Stimulated activated CD8-positive, alpha-beta memory T cell treated with anti-CD3 and anti-CD28 coated beads, Interleukin-7, amount 100 ng/mL, for 1 hour (primary cell): Measurements from ENCODE around the gene SEMA6A.
"Not testable (repeated sequence)": the region's sequence is repeated elsewhere in the genome, so short reads cannot be mapped to it uniquely, and the experiment has no call there.

Source experiments
- DNase-seq, 2 donors: peaks; one replicate each; pipeline ENCODE4 v3.0.0-alpha.2; 2020; ENCODE audit warnings: low read depth in 2 of 2

Gene SEMA6A

GRCh38 chr5:116553366-116553765, 21.3 kb downstream of the SEMA6A start:
- DNase-seq: no peak

- no peak for DNase-seq
These were observed 24.5 kb downstream of the SEMA6A start for GRCh38 chr5:116550082-116550481.

- DNase-seq: no peak
These were observed 27.9 kb downstream of the SEMA6A start for GRCh38 chr5:116546743-116547124.

DNA sequence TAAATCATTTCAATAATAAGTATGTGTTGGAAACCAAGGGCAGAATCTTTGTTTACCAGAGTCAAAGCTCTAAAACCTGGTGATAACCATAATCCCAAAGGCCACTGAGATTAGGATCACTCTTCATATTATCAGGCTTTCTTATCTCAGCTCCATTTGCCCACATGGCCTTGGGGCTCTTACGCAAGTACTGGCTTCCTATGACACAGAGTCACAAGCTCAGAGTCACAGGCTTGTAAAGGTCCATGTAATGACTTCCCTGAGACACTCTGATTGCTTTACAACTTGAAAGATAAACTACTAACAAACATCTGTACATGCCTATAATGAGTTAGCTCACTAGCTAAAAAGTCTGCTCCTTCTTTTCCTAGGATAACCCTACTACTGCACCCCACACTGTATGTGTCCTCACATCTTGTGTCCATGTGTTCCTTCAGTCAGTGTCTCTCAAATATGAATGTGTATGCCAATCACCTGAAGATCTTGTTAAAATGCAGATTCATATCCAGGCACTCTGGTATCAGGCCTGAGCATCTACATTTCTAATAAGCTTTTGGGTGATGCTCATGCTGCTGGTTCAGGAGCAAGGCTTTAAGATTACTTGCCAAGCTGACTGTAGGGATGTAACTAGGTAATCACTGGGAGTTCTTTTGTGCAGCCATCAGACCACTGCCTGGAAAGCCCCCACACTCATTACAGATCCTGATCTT, 28.4 kb downstream of the SEMA6A start:
- DNase-seq: no peak

DNA sequence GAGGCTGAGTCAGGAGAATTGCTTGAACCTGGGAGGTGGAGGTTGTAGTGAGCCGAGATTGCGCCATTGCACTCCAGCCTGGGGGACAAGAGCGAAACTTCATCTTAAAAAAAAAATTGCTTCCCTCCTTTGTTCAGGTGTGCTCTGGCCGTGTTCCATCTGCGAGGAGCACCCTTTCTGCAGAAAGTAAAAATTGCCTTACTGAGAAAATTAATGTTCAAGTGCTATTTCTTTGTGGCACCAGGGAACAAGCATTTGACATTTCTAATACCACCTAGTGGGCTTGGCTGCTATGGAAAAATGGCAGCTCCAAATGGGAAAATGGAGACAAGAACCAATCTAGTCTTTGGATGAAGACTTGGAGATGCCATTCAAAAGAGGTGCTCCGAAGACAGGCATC, 29.2 kb downstream of the SEMA6A start:
- not testable (repeated sequence) for DNase-seq

DNA sequence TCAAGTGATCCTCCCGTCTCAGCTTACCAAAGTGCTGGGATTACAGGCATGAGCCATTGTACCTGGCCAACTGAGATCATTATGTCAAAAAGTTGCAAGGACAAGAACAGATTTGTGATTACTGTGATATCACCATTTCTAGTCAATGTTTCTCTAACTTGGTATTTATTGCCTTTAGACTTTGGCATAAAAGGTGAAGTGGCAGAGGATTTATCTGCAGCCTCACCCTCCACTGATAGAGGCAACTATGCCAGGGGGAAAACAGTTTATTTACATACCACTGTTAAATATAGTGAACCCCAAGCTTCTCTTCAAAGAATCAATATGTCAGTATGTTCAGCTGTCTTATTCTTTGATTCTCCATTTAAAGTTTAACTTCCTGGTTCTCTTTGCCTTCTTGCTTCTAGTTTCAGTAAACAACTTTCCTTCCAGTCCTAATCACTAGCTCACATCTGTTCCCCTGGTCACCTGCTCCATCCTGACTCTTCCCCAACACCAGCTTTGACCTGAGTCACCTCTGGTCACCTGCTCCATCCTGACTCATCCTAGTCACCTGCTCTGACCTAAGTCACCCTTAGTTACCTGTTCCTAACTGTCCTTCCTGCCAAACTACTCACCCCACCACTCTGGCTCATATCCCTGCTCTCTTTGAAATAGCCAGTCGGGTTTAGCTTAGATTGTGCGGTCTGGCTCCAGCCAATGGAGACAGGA, 29.9 kb downstream of the SEMA6A start:
- no peak for DNase-seq

DNA sequence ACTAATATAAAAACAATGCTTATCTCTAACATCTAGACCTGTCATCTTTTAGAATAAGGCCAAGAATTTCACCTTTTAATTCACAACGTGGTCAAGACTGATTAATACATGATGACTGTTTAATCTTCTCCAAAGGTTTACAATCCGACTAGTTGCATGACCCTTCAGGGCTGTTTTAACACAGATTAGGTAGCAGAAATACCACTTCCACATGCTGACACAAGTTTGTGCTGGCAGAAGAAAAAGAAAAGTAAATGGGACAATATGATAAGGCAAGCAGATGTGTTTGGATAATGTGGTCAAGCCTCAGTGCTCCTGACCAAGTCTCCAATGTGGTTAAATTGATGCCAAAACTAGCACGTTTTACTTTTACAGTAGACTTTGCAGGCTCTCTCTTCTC, 31.1 kb downstream of the SEMA6A start:
- no peak for DNase-seq

DNA sequence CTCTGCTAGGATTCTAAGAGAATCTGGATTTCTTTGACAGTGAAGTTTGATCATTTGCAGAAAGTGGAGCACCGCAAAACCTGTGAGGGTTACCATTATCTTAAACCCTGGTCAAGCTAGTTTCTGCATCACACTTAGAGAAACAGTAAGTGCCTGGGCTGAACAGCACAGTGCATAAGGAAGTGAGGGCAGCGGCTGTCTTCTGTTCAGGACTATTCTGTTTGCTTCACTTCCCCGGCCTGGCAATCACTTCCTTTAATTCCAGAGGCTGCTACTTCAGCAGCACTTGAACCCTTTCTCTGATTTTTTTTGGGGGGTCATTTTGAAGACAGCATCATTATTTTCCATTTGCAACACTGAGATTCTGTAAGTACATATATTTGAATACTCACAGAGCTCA, 32.0 kb downstream of the SEMA6A start:
- DNase-seq: no peak

DNA sequence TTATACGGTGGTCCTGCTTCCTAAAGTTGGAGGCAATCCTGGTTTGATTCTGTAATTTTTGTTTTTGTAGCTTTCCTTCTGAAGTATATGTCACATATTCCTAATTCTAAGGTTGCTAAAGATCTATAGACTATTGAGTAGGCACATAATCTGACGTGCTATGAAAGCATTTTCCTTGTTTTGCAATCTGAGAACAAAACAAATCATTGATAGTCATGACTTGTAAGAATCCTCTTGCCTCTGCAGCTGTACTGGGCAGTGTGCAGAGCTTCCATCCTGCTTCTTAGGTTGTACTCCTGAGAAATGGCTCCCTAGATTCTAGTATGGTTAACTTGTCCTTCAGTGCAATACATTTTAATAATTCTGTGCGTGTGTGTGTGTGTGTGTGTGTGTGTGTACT, 35.4 kb downstream of the SEMA6A start:
- no peak for DNase-seq

DNA sequence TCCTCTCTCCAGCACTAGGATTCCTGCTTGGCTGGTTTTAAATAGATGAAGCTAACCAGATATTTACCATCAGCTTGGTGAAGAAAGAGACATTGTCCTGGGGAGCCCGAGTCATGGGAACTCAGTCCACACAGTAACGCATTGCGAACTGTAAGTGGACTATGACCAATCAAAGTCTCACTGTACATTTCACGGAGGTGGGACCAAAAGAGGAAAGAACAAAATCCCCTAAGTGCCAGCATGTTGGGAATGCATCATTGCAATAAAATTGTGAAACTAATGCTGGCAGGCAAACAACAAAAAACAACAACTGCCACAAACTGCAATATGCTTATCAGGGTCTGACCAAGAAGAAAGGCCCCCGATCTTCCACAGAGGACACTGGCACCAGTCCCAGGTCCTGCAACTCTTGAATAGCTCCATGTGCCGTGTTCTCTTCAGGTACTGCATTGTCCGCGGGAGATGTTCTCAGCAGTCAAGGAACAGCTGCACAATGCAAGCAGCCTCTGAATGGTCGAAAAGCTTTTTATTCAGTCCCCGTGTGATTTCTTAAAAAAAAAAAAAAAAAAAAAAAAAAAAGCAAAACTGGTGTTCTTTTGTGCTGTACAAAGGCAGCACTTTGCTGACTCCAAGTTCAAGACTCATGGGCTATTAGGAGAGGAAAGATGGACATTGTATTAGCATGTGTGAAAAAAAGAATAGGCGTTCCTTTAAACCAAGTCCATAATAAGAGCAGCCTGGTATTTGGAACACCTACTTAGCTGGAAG, 38.1 kb downstream of the SEMA6A start:
- DNase-seq: no peak

GRCh38 chr5:116534964-116535651, 39.5 kb downstream of the SEMA6A start:
- no peak for DNase-seq

DNA sequence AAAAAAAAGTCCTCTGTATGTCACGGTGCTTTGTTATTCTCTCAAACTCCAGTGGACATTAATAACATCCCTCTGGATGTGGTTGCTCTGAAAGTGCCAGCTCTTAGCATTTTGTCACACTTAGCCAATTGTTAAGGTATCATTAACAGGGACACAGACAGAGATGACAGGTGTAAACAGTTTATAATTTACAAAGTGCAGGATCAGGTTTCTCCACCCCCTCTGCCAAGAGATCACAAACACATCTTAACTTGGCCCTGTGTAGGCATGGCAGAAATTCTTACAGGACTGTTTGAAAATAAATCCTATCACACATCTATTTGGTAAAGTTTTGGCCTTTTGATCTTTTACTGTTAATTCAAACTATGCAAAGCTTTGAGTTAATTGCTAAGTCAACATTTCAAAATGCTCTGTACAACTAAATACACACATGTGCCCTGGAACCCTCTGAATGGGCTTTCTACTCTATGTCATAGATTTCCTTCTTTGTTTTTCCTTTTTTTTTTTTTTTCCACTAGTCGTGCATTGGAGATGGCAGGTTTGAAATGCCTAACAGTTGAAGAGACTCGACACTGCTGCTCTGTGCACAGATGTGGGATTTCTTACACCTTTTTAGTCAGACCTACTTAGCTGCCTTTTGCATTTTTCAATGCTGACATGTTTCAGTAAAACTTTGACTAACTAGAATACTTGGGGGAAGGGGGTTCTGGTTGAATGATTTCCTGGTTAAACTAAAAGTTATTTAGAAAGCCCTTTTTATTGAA, 41.7 kb downstream of the SEMA6A start:
- no peak for DNase-seq

DNA sequence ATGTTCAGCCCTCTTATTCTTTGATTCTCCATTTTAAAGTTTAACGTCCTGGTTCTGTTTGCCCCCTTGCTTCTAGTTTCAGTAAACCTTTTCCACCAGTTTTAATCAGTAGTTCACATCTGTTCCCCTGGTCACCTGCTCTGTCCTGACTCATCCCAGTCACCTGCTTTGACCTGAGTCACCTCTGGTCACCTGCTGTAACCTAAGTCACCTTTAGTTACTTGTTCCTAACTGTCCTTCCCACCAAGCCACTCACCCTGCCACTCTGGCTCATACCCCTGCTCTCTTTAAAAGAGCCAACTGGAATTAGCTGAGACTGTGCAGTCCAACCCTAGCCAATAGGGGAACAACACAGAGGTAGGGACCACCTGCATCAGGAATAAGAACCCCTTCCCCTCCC, 43.0 kb downstream of the SEMA6A start:
- DNase-seq: no peak

- DNase-seq: no peak
These were observed 43.5 kb downstream of the SEMA6A start for GRCh38 chr5:116531117-116531516.

DNA sequence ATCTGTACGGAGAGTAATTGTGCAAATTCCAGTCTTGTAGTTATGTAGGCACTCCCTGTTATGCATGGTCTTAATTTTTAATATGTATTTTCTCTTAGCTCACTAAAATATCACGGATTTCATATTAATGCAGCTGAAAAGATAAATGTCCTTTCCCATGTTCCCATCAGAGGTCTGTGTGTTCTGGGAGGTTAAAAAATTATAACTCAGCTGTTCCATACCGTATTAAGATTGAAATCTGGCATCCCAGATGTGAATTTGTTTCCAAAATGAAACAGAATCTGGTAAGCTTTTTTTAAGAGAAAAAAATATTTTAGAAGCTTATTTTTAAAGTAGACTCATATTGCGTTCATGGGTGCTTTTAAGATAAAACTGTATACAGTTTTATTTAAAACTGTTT, 44.3 kb downstream of the SEMA6A start:
- no peak for DNase-seq

DNA sequence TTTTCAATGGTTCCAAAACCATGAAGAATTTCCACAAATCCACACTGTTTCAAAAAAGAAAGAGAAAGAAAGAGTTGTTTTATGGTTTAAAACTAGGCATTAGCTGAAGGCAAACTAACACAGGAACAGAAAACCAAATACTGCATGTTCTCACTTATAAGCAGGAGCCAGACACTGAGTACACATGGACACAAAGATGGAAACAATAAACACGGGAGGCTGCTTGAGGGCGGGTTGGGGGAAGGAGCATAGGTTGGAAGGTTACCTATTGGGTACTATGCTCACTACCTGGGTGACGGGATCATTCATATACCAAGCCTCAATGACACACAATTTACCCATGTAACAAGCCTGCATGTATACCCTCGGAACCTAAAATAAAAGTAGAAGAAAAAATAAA, 45.0 kb downstream of the SEMA6A start:
- no peak for DNase-seq

GRCh38 chr5:116528519-116529234, 45.9 kb downstream of the SEMA6A start:
- DNase-seq: no peak

- no peak for DNase-seq
These were observed 47.0 kb downstream of the SEMA6A start for GRCh38 chr5:116527582-116527981.

GRCh38 chr5:116525674-116526073, 48.9 kb downstream of the SEMA6A start:
- no peak for DNase-seq

DNA sequence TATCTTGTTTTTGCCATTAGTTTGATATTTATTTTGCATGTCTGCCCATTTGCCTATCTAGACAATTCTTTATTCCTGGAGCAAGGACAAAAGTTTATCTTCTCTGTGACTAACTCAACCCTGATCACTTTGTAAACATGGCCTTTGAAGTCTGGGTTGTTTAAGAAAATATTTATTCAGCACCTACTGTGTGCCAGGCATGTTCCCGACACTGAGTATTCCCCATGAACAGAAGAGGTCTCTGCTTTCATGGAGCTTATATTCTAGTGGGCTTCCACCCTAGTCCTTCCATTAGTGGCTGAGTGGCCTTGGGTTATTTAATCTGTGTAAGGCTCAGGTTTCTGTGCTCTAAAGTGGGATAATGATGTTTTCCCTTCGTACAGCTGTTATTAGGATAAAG, 49.7 kb downstream of the SEMA6A start:
- DNase-seq: no peak
